K562 (cell line): ENCODE measurements around the gene CCDC9B. TPM values are rescaled to one million over a fixed set of nuclear protein-coding genes. Genes with fewer than 3 reads are reported as not detected.

Experiments
- ATF7 ChIP-seq: fragments of 450-650 bp; IDR thresholded peaks from 2 replicates; pipeline ENCODE4 v1.7.1; 2014; ENCODE audit warnings: mild to moderate bottlenecking, moderate library complexity
- CHD1 ChIP-seq: fragments of 200-600 bp; sonication (generic); IDR thresholded peaks from one replicate; pipeline ENCODE4 v1.6.1; 2012; ENCODE audit warnings: mild to moderate bottlenecking, moderate library complexity, low read length, inconsistent platforms
- EGR1 ChIP-seq: fragments of 450-650 bp; conservative IDR thresholded peaks from 2 replicates; pipeline ENCODE4 v1.6.1; 2017; ENCODE audit warnings: mild to moderate bottlenecking
- ELF2 ChIP-seq: fragments of 250-450 bp; sonication (Bioruptor Pico); IDR thresholded peaks from 2 replicates; pipeline ENCODE4 v1.5.0; 2021; ENCODE audit warnings: mild to moderate bottlenecking
- GATA2 ChIP-seq: sonication (generic); formaldehyde crosslinking; IDR thresholded peaks from 2 replicates; pipeline ENCODE4 v1.4.0; 2020; ENCODE audit warnings: mild to moderate bottlenecking, missing genetic modification reagents
- RFX5 ChIP-seq: IDR thresholded peaks from 2 replicates; pipeline ENCODE4 v1.6.1; 2011; ENCODE audit warnings: low read depth, mild to moderate bottlenecking, improper control_type of control experiment, low read length
- ZBTB40 ChIP-seq, 2 experiments: fragments of 450-650 bp in 1 of 2; sonication (generic) in 1 of 2; formaldehyde crosslinking in 1 of 2; IDR thresholded peaks; 2 replicates each; pipeline versions ENCODE4 v1.7.1 to v1.9.0; 2016 to 2022; ENCODE audit warnings: inconsistent platforms in 1 of 2, mild to moderate bottlenecking in 1 of 2, missing genetic modification reagents in 1 of 2
- ZBTB43 ChIP-seq: sonication (generic); formaldehyde crosslinking; IDR thresholded peaks from 2 replicates; pipeline ENCODE4 v1.8.0; 2023; ENCODE audit warnings: mild to moderate bottlenecking, missing genetic modification reagents
- ZNF444 ChIP-seq: fragments of 250-450 bp; sonication (Bioruptor Pico); IDR thresholded peaks from 2 replicates; pipeline ENCODE4 v1.4.0; 2020; ENCODE audit warnings: mild to moderate bottlenecking, moderate library complexity
- ZNF609 ChIP-seq: sonication (generic); formaldehyde crosslinking; IDR thresholded peaks from 2 replicates; pipeline ENCODE4 v1.8.1; 2023; ENCODE audit warnings: missing genetic modification reagents, mild to moderate bottlenecking, borderline replicate concordance
- ZZZ3 ChIP-seq: fragments of 450-650 bp; IDR thresholded peaks from 2 replicates; pipeline ENCODE4 v1.6.1; 2016; ENCODE audit warnings: antibody characterized with exemption, mild to moderate bottlenecking, moderate library complexity
- polyA plus RNA-seq, 8 experiments: library from polyadenylated mRNA; depleted of rRNA in 4 of 8; stranded (reverse) in 5 of 8; unstranded in 3 of 8; fragments of >200 nt; fragmentation: Nextera tagmentation in 2 of 8; fragmentation: Illumina TruSeq in 1 of 8; extraction: Ambion mirVana in 2 of 8; extraction: Trizol in 1 of 8; gene quantifications; 2 replicates each; pipeline versions ENCODE4 v1.2.1 to v1.2.3, GENCODE V29; 2011 to 2014; ENCODE audit warnings: inconsistent platforms in 1 of 8, missing spikeins in 1 of 8
- total RNA-seq, 7 experiments: library from RNA; depleted of rRNA in 6 of 7; stranded (reverse); fragments of >200 nt in 6 of 7; fragmentation: Illumina TruSeq in 2 of 7; extraction: Trizol in 2 of 7; gene quantifications; 2 replicates each; pipeline versions ENCODE4 v1.2.1 to v1.2.3, GENCODE V29; 2011 to 2021; ENCODE audit warnings: low replicate concordance in 1 of 7

Gene CCDC9B
- total and polyA plus RNA-seq, 9 of the 15 experiments (the other 6 are each of a cell fraction or from before 2014, with no cell fraction given), result 0.01 to 0.47 (median 0.15) TPM; not detected in 1

GRCh38 chr15:40323239-40323952 lies 17.3 kb downstream of the CCDC9B start, which contains the start of gene INAFM2 (continued):
- TF ChIP-seq ZBTB40 (IDR thresholded peaks at IDR 0.05), result no peak
- TF ChIP-seq ZBTB40 (CRISPR knock-in tag; IDR thresholded peaks at IDR 0.05), result peak; percentile 61; the same call in 1 of the 2 replicates
- peak; percentile 40; the same call in 1 of the 2 replicates for TF ChIP-seq ZNF609 (CRISPR knock-in tag)
- TF ChIP-seq RFX5, result no peak
- TF ChIP-seq ZZZ3, result no peak
- TF ChIP-seq CHD1, result no peak
- TF ChIP-seq ELF2 (CRISPR knock-in tag), result peak; percentile 86
- no peak for TF ChIP-seq ZBTB43 (CRISPR knock-in tag)
- no peak for TF ChIP-seq GATA2 (CRISPR knock-in tag)
- peak; percentile 30; the same call in 1 of the 2 replicates for TF ChIP-seq EGR1
- TF ChIP-seq ATF7, result peak; percentile 92
- TF ChIP-seq ZNF444 (CRISPR knock-in tag), result no peak
